ENCODE measurements around the gene ALDH1A2.
"Not testable (repeated sequence)": the region's sequence is repeated elsewhere in the genome, so short reads cannot be mapped to it uniquely, and the experiment has no call there.

ALDH1A2 gene

DNA sequence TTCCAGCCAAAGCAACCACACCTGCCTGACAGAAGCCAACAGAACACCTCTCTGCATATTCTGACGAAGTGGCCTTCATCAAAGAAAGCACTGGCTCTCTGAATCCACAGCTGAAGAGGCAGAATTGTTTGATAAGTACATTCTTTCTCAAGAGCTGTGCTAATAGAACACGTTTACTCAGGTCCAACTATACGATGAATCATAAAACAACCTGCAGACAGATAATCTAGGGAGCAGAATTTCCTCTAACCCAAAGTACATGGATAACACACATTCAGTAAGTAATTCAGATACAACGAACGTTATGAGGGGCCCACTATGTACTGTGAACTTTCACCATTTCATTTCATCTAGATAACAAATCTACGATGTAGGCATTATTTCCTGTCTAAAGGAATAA lies 25.4 kb downstream of the ALDH1A2 start:
- DNase-seq (ENCODE audit: low spot score), result no peak

DNA sequence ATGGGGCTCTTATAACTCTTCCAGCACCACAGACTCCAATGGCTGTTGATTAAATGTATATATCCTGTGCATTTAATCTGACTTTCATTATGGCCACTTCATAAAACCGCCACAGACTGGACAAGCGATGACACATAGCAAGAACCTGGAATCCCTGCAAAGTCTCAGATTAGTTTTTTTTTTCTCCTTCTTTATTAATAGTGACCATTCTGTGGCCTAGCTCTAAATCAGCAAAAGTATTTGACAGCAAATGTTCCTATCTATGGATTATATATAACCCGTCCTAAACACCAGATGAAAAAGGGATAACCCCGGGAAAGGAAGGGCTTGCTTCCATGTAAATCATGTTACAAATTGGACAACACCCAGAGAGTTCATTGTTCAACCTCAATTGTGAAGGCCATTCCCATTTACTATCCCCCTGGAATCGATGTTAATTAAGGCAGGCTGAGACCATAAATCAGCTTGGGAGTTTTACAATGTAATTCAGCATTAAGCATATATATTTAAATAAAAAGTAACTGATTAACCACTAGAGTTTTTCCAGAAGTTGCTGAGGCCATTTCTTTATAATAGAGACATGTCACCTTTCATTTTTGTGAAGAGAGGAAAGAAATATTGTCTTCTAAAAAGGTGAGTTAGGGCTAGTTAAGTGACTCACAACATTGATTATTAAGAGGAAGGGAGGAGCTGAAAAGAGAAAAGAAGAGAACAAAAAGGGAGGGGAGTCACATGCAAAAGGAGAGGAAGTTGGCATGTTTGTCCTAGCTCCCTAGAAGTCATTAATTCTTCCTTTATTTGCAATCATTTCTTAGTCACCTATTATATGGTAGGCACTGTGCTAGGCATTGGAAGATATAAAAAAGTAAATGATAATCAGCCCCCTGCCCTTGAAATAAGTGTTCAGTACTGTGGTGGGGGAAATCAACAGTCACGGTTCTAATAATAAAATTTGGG lies 26.2 kb downstream of the ALDH1A2 start:
- no peak for DNase-seq (ENCODE audit: low spot score)

DNA sequence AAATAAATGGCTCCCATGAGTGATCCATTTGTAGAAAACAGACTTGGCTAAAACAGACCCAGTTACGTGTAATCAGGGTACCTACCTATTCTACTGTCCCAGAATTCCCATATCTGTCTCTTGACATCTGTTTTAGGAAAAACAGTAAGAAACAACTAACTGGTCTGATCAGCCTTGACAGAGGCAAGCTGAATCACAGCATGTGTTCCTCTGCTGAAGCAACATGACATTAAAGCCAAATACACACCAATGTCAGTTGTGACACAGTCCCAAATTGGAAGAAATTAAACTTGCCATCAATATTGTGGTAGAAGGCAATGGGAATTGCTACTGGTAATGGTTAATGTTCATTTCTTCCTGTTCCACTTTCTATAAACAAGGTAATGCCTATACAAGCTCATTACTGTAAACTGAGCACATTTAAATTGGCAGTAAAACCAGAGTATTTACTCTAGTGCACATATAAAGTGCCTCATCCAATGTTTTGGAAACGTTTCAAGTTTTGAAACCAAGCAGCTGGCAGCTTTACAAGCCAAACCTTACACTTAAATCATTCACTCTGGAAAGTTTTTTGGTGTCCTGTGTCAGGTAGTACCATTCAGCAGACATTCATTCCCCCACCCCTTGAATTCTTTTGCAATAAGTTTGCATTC lies 27.0 kb downstream of the ALDH1A2 start:
- no peak for DNase-seq (ENCODE audit: low spot score)

DNA sequence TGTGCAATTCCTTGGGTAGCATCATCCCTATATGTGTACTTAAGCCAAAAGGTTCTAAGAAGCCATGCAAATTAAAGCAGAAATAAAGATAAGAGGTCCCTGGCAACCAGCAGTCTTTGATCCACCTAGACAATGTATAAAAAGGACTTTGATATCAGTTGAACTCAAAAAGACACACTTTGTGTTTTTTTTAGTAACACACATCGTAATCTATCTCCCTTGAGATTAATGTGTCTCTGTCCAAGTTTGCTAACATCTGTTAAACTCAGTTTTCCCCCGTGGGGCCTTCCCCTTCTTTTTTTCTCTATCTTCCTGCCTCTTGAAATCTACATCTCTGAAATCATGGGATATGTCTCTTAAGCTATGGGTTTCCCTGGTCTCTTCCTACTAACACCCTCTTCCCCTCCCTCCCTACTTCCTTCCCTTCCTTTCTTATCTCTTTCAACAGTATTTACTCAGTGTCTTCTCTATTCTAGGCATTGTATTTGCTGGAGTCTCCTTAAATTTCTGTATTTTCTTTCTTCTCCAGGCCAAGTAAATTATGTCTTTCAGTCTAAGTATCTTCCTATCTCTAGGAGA lies 27.7 kb downstream of the ALDH1A2 start:
- no peak for DNase-seq (ENCODE audit: low spot score)

DNA sequence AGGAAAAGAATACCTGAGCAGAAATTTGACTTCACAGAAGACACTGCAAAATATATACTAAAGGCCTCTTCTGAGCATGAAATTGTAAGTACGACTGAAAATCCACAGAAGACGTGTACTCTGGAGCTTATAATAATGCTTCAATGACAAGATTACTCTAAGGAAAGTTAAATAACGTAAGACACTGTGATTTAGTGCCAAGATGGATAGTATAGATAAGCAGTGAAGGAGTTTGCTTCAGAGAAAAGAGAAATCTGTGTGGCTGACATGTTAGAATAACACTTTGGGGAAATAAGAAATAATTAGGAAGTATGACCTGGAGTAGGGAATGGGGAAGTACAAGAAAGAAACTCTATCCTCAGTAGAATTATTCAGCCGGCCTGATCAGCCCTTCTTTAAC lies 28.9 kb downstream of the ALDH1A2 start:
- no peak for DNase-seq (ENCODE audit: low spot score)

DNA sequence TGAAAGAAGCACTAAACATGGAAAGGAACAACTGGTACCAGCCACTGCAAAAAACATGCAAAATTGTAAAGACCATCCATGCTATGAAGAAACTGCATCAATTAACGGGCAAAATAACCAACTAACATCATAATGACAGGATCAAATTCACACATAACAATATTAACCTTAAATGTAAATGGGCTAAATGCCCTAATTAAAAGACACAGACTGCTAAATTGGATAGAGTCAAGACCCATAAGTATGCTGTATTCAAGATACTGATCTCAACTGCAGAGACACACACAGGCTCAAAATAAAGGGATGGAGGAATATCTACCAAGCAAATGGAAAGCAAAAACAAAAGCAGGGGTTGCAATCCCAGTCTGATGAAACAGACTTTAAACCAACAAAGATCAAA lies 37.1 kb downstream of the ALDH1A2 start:
- not testable (repeated sequence) for DNase-seq (ENCODE audit: low spot score)

DNA sequence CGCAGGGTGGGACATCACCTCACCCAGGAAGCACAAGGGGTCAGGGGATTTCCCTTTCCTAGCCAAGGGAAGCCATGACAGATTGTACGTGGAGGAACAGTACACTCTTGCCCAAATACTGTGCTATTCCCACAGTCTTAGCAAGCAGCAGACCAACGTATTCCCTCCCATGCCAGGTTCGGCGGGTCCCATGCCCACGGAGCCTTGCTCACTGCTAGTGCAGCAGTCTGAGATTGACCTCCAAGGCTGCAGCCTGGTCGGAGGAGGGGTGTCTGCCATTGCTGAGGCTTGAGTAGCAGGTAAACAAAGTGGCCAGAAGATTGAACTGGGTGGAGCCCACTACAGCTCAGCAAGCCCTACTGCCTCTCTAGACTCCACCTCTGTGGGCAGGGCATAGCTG lies 39.0 kb downstream of the ALDH1A2 start:
- DNase-seq (ENCODE audit: low spot score), result no peak

DNA sequence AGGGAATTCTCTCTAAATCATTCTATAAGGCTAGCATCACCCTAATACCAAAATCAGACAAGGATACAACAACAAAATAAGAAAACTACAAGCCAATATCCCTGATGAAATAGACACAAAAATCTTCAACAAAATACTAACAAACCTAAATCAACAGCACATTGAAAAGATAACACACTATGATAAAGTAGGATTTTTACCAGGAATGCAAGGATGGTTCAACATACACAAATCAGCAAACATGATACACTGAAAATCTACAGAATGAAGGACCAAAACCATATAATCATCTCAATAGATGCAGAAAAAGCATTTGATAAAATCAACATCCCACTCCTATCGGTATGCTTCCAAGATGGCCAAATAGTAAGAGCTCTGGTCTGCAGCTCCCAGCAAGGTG lies 39.5 kb downstream of the ALDH1A2 start:
- DNase-seq (ENCODE audit: low spot score), result no peak

DNA sequence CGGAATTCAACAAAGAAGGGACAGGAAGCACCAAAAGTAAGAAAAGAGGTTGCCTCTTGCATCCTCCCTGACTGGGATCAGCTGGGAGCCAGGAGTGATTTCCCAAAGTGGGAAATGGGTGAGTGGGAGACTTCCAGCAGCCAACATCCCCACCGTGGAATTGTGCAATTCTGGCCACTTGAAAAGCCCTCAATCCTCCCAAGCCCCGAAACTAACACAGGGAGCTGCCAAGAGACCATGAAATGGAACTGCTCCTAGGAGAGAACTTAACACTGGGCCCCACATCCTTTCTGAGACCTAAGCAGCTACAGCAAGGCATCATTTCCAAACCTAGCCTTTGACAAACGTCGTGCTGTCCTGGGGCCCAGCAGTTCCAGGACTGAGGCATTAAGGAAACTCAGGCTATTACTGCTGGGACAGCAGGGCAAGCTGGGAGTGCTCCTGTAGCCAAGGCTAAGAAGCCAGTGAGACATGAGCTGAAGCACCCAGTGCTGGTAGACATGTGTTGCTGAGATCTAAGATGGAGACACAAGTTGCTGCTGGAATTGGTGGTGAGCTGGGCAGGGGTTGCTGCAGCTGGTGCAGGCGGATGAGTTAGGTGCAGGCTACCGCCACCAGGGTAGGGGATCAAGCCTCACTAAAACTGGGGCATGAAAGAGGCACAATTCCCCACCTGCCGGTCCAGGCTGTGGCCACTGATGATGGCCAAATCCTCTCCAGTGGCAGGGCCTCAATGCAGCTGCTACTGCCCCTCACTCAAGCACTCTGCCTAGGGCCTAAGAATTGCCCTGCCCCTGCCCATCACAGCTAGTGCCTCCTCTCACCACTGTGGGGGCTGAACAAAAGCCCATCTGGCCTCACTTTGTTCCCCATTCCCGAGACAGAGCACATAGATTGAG lies 43.9 kb downstream of the ALDH1A2 start:
- DNase-seq (ENCODE audit: low spot score), result no peak

DNA sequence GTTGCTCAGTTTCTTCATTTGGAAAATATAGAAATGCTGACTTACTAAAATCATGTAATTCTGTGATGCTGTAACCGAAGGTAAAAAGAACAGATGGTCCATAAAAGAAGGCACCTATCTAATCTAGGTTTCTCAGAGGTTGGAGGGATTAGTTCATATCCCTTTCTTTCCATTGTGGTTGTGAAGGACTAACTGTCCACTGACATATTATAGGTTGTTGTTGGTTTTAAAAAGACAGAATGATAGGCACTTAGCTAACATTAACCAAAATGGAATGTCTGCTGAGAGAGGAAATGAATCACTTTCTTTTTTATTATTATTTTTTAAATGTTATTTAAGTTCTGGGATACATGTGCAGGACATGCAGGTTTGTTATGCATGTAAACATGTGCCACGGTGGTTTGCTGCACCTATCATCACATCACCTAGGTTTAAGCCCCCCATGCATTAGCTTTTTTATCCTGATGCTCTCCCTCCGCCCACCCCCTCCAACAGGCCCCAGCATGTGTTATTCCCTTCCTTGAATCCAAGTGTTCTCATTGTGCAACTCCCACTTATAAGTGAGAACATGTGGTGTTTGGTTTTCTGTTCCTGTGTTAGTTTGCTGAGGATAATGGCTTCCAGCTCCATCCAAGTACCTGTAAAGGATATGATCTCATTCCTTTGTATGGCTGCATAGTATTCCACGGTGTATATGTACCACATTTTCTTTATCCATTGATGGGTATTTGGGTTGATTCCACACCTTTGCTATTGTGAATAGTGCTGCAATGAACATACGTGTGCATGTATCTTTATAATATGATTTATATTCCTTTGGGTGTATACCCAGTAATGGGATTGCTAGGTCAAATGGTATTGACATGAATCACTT lies 45.8 kb downstream of the ALDH1A2 start:
- no peak for DNase-seq (ENCODE audit: low spot score)

DNA sequence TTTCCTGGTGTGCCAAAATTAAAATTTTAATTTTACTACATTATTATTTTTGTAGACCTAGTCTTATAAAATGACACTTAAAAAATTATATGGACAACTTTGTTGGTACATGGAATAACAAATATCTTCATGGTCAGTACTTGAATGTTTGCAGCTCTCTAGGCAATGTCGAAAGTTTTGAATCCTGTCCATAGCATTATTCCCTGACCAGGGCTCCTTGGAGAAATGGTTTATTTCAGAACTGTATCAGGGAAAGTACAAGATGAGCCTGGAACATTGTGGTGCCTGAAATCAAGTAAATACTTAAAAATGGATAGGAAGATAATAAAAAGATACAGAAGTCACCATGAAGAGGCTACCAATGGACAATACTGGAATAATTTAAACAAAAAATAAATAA lies 47.6 kb downstream of the ALDH1A2 start:
- DNase-seq (ENCODE audit: low spot score), result no peak

DNA sequence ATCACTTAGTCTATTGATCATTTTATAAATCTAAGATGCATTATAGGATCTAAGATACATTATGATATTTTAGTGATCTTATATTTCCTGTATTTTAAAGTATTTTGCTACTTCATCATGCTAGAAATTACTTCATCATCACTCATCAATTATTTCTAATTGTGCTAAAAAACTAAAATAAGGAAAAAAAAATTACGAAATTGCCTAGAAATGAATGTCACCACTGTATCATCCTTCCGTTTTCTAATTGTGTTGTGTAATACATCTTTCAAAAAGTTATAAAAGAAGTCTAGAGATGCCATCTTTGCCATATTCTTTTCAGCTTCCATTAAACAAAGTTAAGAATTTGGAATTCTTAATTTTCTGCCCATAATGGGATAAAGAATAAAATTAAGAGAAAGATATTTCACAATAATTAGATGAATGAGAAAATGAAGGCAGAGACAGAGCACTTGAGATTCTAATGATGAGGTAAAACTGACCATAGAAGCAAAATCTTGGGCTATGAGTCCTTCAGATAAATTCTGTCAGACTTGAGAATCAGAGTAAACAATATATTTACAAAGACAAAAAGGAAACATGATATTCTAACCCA lies 48.8 kb downstream of the ALDH1A2 start:
- DNase-seq (ENCODE audit: low spot score), result no peak

DNA sequence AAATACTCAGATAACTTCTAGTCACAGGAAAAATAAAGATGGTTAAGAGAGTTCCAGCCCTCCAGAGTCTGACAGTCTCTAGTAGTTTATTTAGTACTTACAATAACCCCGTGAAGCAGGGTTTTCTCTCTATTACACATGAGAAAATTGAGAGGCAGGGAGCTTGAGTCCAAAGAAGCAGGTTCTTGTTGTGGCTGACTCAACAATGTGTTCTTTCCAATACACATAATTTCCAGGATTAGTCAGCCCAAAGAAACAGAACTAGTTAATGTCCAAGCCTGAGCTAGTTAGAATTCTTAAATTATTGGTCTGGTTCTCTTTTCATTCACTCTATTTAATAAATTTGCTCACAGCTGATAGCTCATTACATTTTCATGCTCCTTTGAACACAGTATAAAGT lies 49.9 kb downstream of the ALDH1A2 start:
- DNase-seq (ENCODE audit: low spot score), result no peak

DNA sequence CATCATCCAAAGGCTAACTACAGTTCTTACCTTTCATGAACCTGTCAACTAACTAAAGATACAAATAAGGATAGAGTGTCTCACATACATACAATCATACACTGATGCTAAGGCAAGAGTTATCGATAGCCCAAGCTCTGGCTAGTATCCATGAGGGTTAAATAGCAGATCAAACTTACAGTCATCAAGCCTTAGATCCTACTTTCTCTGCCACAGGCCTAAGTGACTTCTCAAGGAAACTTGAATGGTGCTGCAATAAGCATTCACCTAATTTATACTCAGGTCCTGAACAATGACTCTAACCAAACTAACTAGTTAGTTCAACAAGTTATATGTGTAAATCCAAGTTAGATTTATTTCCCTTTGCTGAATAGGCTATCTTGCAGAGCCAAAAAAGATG lies 51.0 kb downstream of the ALDH1A2 start:
- no peak for DNase-seq (ENCODE audit: low spot score)

DNA sequence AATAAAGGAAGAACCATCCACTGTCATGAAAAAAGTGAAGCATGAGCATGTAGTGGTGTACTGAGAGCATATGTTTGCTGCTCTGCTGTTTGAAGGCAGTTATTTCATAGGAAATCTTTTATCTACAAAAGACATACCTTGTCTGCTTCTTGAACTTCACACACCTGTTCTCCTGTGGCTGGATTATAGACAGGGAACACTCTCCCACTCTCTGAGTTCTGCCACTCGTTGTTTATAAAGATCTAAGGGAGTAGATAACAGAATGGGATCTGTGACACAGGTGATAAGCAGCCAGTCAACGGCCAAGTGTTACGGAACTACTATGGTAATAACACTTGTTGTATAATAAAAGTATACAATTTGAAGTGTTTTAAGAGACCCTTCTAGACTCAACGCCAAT lies 51.5 kb downstream of the ALDH1A2 start:
- no peak for DNase-seq (ENCODE audit: low spot score)

DNA sequence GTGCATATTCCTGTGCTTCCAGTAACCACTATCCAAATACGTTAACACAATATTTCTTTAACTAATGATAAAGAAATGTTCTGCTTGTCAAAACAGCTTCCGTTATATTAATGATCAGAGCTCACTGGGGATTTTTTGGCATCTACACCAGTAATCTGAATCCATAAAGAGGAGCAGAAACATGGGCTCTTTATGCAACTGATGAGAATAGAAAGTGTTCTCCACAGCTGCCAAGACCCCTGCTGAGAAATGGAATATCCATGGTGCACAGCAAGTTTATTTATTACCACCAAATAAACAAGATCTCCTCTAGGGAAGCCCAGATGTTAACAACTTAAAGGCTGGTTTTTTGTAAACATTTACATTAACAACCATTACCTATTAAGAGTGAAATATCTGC lies 54.5 kb downstream of the ALDH1A2 start:
- DNase-seq (ENCODE audit: low spot score), result no peak

DNA sequence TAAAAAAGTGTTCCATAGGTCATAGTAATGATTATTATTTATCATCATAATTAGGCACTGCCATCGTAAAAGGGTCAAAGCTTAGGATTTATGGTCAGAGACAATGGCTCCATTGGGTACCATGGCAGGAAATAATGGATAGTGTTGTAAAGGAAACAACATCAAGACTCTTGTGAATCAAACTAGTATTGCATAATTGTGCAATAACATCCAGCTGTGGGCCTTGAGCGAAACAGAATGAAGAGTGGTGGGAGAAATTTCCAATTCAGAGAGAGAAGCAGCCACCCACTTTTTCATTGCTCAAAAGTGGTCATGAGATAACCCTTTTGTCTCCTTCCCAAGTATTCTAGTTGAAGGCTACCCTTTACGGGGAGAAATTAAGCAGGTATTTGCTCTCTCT lies 61.7 kb downstream of the ALDH1A2 start:
- DNase-seq (ENCODE audit: low spot score), result no peak

DNA sequence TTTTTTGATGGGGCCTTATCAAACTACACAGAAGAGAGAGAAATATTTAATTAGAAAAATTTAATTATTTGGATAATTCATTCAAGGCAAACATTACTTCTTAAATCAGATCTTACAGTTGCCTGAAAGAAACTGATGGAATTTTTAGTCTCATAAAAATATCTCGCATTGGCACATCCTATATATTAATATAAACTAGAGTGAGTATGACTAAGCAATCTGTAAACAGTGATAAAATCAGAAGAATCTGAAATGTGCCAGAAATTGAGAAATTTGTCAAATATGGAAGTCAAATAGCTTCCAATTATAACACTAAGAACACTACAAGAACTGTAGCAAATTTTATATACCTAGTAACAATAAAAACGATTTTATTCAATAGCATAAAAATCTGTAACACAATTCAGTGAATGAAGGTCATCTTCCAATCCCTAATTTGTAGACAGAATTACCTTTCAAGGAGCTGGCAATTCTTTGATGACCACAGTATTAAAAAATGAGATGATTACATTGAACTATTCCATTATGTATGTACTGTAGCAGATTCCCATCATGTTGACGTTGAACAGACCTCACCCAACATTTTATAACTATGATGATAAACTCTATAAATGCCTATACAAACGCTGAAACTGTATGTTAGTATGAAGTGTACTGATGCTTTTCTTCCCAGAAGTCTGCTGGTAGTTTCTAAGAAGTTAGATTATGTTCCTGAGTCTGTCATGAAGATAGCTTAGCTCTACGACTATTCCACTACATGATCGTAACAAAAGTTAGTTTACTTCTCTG lies 63.0 kb downstream of the ALDH1A2 start:
- no peak for DNase-seq (ENCODE audit: low spot score)

DNA sequence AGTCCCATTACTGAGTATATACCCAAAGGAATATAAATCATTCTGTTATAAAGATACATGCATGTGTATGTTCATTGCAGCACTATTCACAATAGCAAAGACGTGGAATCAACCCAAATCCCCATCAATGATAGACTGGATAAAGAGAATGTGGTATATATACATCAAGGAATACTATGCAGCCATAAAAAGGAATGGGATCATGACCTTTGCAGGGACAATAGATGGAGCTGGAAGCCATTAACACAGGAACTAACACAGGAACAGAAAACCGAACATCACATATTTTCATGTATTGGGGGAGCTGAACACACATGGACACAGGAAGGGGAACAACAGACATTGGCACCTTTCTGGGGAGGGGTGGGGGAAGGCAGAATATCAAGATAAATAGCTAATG lies 65.8 kb downstream of the ALDH1A2 start:
- DNase-seq (ENCODE audit: low spot score), result not testable (repeated sequence)

DNA sequence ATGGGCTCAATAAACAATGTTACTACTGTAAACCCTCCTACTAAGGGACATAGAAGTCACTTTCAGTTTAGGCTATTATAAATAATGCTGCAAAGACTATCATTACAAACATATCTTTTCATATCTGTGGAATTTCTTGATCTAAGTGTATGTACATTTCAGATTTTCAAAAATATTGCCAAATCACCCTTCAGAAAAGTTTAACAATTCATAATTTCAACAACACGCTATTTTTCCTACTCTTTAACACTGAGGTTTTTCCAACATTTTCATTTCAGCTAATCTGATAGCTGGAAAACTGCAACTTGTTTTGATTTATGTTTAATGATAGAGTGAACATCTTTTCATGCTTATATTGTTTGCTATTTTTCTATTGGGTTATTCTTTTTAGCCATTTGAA lies 69.0 kb downstream of the ALDH1A2 start:
- no peak for DNase-seq (ENCODE audit: low spot score)
